Esophagus squamous epithelium (tissue), 4 donors: Measurements from ENCODE around the gene SIRPA.

Source experiments
- POLR2A ChIP-seq, 4 donors: fragments of 450-650 bp; IDR thresholded peaks; one replicate each; pipeline ENCODE4 v1.6.1; 2017; ENCODE audit warnings: antibody characterized with exemption in 4 of 4, mild to moderate bottlenecking in 4 of 4, moderate library complexity in 3 of 4
- TF ChIP-seq, protein P1 (sequence below), 6 experiments: fragments of 450-650 bp in 4 of 6; fragments of 200-600 bp in 2 of 6; sonication (generic) in 2 of 6; IDR thresholded peaks; one replicate each; pipeline ENCODE4 v1.5.1; 2016 to 2019; ENCODE audit warnings: antibody characterized with exemption in 6 of 6, mild to moderate bottlenecking in 4 of 6, moderate library complexity in 4 of 6

DNA sequence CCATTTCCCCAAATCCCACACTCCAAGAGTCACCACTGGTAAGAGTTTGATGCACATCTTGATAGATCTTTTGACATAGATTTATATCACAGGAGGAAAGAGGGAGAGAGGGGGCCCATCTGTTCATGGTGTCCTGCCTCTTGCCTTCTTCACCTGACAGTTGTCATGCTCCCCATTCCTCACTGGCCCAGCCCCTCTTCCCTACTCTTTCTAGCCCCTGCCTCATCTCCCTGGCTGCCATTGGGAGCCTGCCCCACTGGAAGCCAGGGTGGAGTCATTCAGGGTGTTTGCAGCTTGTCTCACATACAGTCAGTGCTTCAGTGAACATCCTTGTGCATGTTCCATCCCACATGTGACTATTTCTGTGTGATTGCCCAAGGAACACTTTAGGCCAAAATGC lies 27.6 kb downstream of the SIRPA start:
- TF ChIP-seq, protein P1, sequence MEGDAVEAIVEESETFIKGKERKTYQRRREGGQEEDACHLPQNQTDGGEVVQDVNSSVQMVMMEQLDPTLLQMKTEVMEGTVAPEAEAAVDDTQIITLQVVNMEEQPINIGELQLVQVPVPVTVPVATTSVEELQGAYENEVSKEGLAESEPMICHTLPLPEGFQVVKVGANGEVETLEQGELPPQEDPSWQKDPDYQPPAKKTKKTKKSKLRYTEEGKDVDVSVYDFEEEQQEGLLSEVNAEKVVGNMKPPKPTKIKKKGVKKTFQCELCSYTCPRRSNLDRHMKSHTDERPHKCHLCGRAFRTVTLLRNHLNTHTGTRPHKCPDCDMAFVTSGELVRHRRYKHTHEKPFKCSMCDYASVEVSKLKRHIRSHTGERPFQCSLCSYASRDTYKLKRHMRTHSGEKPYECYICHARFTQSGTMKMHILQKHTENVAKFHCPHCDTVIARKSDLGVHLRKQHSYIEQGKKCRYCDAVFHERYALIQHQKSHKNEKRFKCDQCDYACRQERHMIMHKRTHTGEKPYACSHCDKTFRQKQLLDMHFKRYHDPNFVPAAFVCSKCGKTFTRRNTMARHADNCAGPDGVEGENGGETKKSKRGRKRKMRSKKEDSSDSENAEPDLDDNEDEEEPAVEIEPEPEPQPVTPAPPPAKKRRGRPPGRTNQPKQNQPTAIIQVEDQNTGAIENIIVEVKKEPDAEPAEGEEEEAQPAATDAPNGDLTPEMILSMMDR (IDR thresholded peaks at IDR 0.05): no peak
- no peak for TF ChIP-seq POLR2A (IDR thresholded peaks at IDR 0.05)
